ENCODE data around the gene RARRES2. TPM values are rescaled to one million over a fixed set of nuclear protein-coding genes. Genes with fewer than 3 reads are reported as not detected.

Gene RARRES2
- total RNA-seq, 2 experiments from 2014 or later: not detected

GRCh38 chr7:150368096-150368883 is 26.9 kb upstream of the RARRES2 start, which contains the start of gene REPIN1:
REPIN1 (plus strand) TSS chr7:150368822; CDS start chr7:150369712, 890 bp downstream.
- Histone ChIP-seq H3K9me2 (ENCODE audit: insufficient read depth, low read length) (no peaks in the 10 kb centered on the region), H3K4me3 (ENCODE audit: low read depth, low read length, poor library complexity, severe bottlenecking) (peak within 1 kb of the TSS; percentile 87), H2AFZ (ENCODE audit: low read length) (peak within 1 kb of the TSS; percentile 79), H3K4me1 (ENCODE audit: insufficient read depth, low read length, poor library complexity, severe bottlenecking) (peaks cover 68% of the 10 kb centered on the region), H3K27ac (ENCODE audit: low read depth, low read length, poor library complexity, severe bottlenecking) (peak within 1 kb of the TSS; percentile 39), H3K36me3 (ENCODE audit: insufficient read depth, low read length) (no peaks in the 10 kb centered on the region), H3K79me2 (ENCODE audit: insufficient read depth, low read depth, low read length) (no peaks in the 10 kb centered on the region), H4K20me1 (ENCODE audit: insufficient read depth, low read length) (no peaks in the 10 kb centered on the region), H3K4me2 (ENCODE audit: low read length) (peak within 1 kb of the TSS; percentile 99), H3K9me3 (ENCODE audit: low read length) (no peaks in the 10 kb centered on the region)
- CTCF ChIA-PET (ENCODE audit: unreplicated experiment): interaction anchor here (0.8 kb wide), 1 partner anchor 10 kb away, joined by 3 read pairs; no protein-coding TSS in a partner anchor
- TF ChIP-seq EZH2phosphoT487 (IDR thresholded peaks at IDR 0.05; ENCODE audit: borderline replicate concordance, low read depth, low read length) (no peak), CTCF (conservative IDR thresholded peaks at IDR 0.05; ENCODE audit: low read length) (no peak)
- DNase-seq (ENCODE audit: low spot score): peak; percentile 80
- intact Hi-C loops (cut with micrococcal nuclease; ENCODE audit: unreplicated experiment): loop anchor here (2.0 to 10.0 kb wide), 3 partner anchors 39 to 1656 kb away; no protein-coding TSS in a partner anchor
- BruUV-seq (replicated peaks): no TSS peak
- POLR2A ChIA-PET: interaction anchor here (0.8 to 3.2 kb wide), 3 partner anchors 9 to 974 kb away, joined by 4 to 20 read pairs (median 14); a partner anchor contains a TSS

- H3K27ac ChIP-seq (ENCODE audit: low read depth, low read length, poor library complexity, severe bottlenecking): peak overlapping the region; percentile 39
- H3K79me2 ChIP-seq (ENCODE audit: insufficient read depth, low read depth, low read length): no peaks in the 10 kb centered on the region
- H3K9me2 ChIP-seq (ENCODE audit: insufficient read depth, low read length): no peaks in the 10 kb centered on the region
- no TSS peak for BruUV-seq (replicated peaks)
- no peaks in the 10 kb centered on the region for H4K20me1 ChIP-seq (ENCODE audit: insufficient read depth, low read length)
- peak overlapping the region; percentile 79 for H2AFZ ChIP-seq (ENCODE audit: low read length)
- ChIA-PET CTCF (ENCODE audit: unreplicated experiment) (no interaction called here), POLR2A (interaction anchor here (0.8 to 3.2 kb wide), 5 partner anchors 10 to 975 kb away, joined by 3 to 20 read pairs (median 11); a partner anchor contains a TSS)
- TF ChIP-seq EZH2phosphoT487 (IDR thresholded peaks at IDR 0.05; ENCODE audit: borderline replicate concordance, low read depth, low read length) (no peak), CTCF (conservative IDR thresholded peaks at IDR 0.05; ENCODE audit: low read length) (no peak)
- H3K4me3 ChIP-seq (ENCODE audit: low read depth, low read length, poor library complexity, severe bottlenecking): peak overlapping the region; percentile 87
- intact Hi-C loops (cut with micrococcal nuclease; ENCODE audit: unreplicated experiment): loop anchor here (2.0 to 10.0 kb wide), 3 partner anchors 39 to 1655 kb away; no protein-coding TSS in a partner anchor
- DNase-seq (ENCODE audit: low spot score): no peak
- peaks cover 64% of the 10 kb centered on the region for H3K4me1 ChIP-seq (ENCODE audit: insufficient read depth, low read length, poor library complexity, severe bottlenecking)
- no peaks in the 10 kb centered on the region for H3K9me3 ChIP-seq (ENCODE audit: low read length)
- no peaks in the 10 kb centered on the region for H3K36me3 ChIP-seq (ENCODE audit: insufficient read depth, low read length)
- peak overlapping the region; percentile 99 for H3K4me2 ChIP-seq (ENCODE audit: low read length)
Measured at GRCh38 chr7:150367677-150368095, 26.3 kb upstream of the RARRES2 start.

Data from OCI-LY7 (cell line).